Kidney epithelial cell (primary cell): Measurements from ENCODE around the gene PACS1. TPM values are rescaled to one million over a fixed set of nuclear protein-coding genes. Genes with fewer than 3 reads are reported as not detected.

Experiments used
- DNase-seq: peaks from one replicate; pipeline ENCODE4 v3.0.0-alpha.2; 2010; ENCODE audit warnings: low read depth
- H3K27me3 ChIP-seq: 2 replicates; pipeline ENCODE4 v1.6.0; 2011; ENCODE audit warnings: low read length; ENCODE audit not compliant: control insufficient read depth, insufficient read depth
- H3K36me3 ChIP-seq: 2 replicates; pipeline ENCODE4 v1.5.1; 2011; ENCODE audit warnings: low read length; ENCODE audit not compliant: control insufficient read depth, insufficient read depth
- H3K4me3 ChIP-seq: 2 replicates; pipeline ENCODE4 v1.5.1; 2011; ENCODE audit warnings: low read depth, mild to moderate bottlenecking, control low read depth, low read length
- CTCF ChIP-seq: IDR thresholded peaks from 2 replicates; pipeline ENCODE4 v1.5.1; 2011; ENCODE audit warnings: mild to moderate bottlenecking, moderate library complexity, low read length, control low read depth, inconsistent platforms; ENCODE audit not compliant: insufficient read depth, poor library complexity, severe bottlenecking
- total RNA-seq: library from RNA; depleted of rRNA; stranded (reverse); fragments of >200 nt; gene quantifications from 2 replicates; pipeline ENCODE4 v1.2.3, GENCODE V29; 2015

The PACS1 gene
- total RNA-seq, 1 donor from 2014 or later = 29.4 TPM

GRCh38 chr11:66218036-66218435 is 148.0 kb downstream of the PACS1 start:
- no peak for DNase-seq
- H3K36me3 ChIP-seq = peaks cover 3% of the 10 kb centered on the region
- no peak for TF ChIP-seq CTCF
- no peak overlapping the region for H3K4me3 ChIP-seq
- no peaks in the 10 kb centered on the region for H3K27me3 ChIP-seq

GRCh38 chr11:66218846-66219620 is 149.0 kb downstream of the PACS1 start:
- no peak overlapping the region for H3K4me3 ChIP-seq
- no peak for DNase-seq
- no peaks in the 10 kb centered on the region for H3K27me3 ChIP-seq
- peaks cover 3% of the 10 kb centered on the region for H3K36me3 ChIP-seq
- TF ChIP-seq CTCF = no peak

GRCh38 chr11:66219846-66220565 is 149.9 kb downstream of the PACS1 start:
- Histone ChIP-seq H3K4me3 (no peak overlapping the region), H3K36me3 (peaks cover 5% of the 10 kb centered on the region)
- DNase-seq = no peak

GRCh38 chr11:66220566-66220935 is 150.5 kb downstream of the PACS1 start:
- no peaks in the 10 kb centered on the region for H3K27me3 ChIP-seq
- H3K36me3 ChIP-seq = peaks cover 5% of the 10 kb centered on the region
- H3K4me3 ChIP-seq = no peak overlapping the region
- DNase-seq = no peak
- TF ChIP-seq CTCF = no peak

More at GRCh38 chr11:66219846-66220565, 149.9 kb downstream of the PACS1 start:
- no peak for TF ChIP-seq CTCF
- no peaks in the 10 kb centered on the region for H3K27me3 ChIP-seq

- no peak for DNase-seq
- peaks cover 5% of the 10 kb centered on the region for H3K36me3 ChIP-seq
- H3K4me3 ChIP-seq = no peak overlapping the region
- TF ChIP-seq CTCF = no peak
- no peaks in the 10 kb centered on the region for H3K27me3 ChIP-seq
Measured at GRCh38 chr11:66221012-66221411, 150.9 kb downstream of the PACS1 start.
